Mucosa of stomach (tissue), 1 donor: Measurements from ENCODE around the gene ETV7.

Experiments
- H3K27me3 ChIP-seq: one replicate; pipeline ENCODE4 v1.7.0; 2013; ENCODE audit warnings: mild to moderate bottlenecking, low read length; ENCODE audit not compliant: control insufficient read depth, insufficient read depth
- H3K36me3 ChIP-seq: one replicate; pipeline ENCODE4 v1.7.0; 2013; ENCODE audit warnings: low read length; ENCODE audit not compliant: control insufficient read depth, insufficient read depth
- H3K4me1 ChIP-seq: one replicate; pipeline ENCODE4 v1.7.0; 2013; ENCODE audit warnings: mild to moderate bottlenecking, low read length; ENCODE audit not compliant: control insufficient read depth, insufficient read depth
- H3K4me3 ChIP-seq: one replicate; pipeline ENCODE4 v1.7.0; 2013; ENCODE audit warnings: low read length
- H3K9ac ChIP-seq: one replicate; pipeline ENCODE4 v1.7.0; 2013; ENCODE audit warnings: mild to moderate bottlenecking, low read length, moderate library complexity
- H3K9me3 ChIP-seq: one replicate; pipeline ENCODE4 v1.7.0; 2013; ENCODE audit warnings: mild to moderate bottlenecking, low read length, moderate library complexity; ENCODE audit not compliant: control insufficient read depth
- donor health status: Pancreatic carcinoma.

The ETV7 gene

GRCh38 chr6:36387440-36388303 lies at the start of gene ETV7:
TSS of gene ETV7 (minus strand) at chr6:36387669. CDS start at chr6:36387541, 128 bp downstream.
- Histone ChIP-seq H3K4me3 (peak within 1 kb of the TSS; percentile 94), H3K36me3 (no peaks in the 10 kb centered on the region), H3K27me3 (no peaks in the 10 kb centered on the region), H3K4me1 (peaks cover 7% of the 10 kb centered on the region), H3K9ac (peak within 1 kb of the TSS; percentile 58), H3K9me3 (no peaks in the 10 kb centered on the region)

DNA sequence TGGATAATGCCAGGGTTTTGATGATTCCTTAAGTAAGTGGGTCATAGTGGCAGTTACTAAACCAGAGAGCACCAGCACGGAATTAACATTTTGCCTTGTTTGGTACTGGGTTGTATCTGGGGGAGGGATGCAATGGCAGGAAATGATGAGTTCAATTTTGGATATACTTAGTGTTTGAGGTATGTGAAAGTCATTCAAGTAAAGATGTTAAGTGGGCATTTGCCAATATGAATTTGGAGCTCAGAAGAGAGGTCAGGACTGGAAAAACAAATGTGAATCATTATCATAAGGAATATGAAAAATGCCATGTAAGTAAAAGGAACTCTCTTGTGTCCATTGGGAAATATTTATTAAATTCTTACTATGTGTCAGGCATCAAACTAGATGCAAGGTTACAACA lies 49.0 kb upstream of the ETV7 start:
- Histone ChIP-seq H3K36me3 (no peaks in the 10 kb centered on the region), H3K9ac (no peak overlapping the region), H3K4me3 (no peak overlapping the region), H3K4me1 (no peaks in the 10 kb centered on the region), H3K27me3 (no peaks in the 10 kb centered on the region), H3K9me3 (no peaks in the 10 kb centered on the region)

- H3K27me3 ChIP-seq, result no peaks in the 10 kb centered on the region
Measured at GRCh38 chr6:36432151-36432671, 44.7 kb upstream of the ETV7 start.

GRCh38 chr6:36431197-36431596 lies 43.7 kb upstream of the ETV7 start:
- Histone ChIP-seq H3K9ac (no peak overlapping the region), H3K9me3 (no peaks in the 10 kb centered on the region), H3K27me3 (no peaks in the 10 kb centered on the region), H3K4me3 (no peak overlapping the region), H3K36me3 (no peaks in the 10 kb centered on the region), H3K4me1 (no peaks in the 10 kb centered on the region)

More at GRCh38 chr6:36432151-36432671, 44.7 kb upstream of the ETV7 start:
- Histone ChIP-seq H3K9ac (no peak overlapping the region), H3K9me3 (no peaks in the 10 kb centered on the region), H3K36me3 (no peaks in the 10 kb centered on the region), H3K4me3 (no peak overlapping the region), H3K4me1 (no peaks in the 10 kb centered on the region)

GRCh38 chr6:36430351-36430750 lies 42.9 kb upstream of the ETV7 start:
- no peak overlapping the region for H3K9ac ChIP-seq
- H3K36me3 ChIP-seq, result no peaks in the 10 kb centered on the region
- H3K4me3 ChIP-seq, result no peak overlapping the region
- H3K9me3 ChIP-seq, result no peaks in the 10 kb centered on the region
- no peaks in the 10 kb centered on the region for H3K27me3 ChIP-seq
- no peaks in the 10 kb centered on the region for H3K4me1 ChIP-seq

DNA sequence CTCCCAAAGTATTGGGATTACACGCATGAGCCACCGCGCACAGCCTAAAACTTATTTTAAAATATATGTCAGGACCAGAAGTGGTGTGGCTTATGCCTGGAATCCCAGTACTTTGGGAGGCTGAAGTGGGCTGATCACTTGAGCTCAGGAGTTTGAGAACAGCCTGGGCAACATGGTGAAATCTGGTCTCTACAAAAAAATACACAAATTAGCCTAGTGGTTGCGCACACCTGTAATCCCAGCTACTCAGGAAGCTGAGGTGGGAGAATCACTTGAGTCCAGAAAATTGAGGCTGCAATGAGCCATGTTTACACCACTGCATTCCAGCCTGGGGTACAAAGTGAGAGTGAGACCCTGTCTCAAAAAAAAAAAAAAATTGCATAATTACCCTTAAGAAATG lies 41.4 kb upstream of the ETV7 start:
- no peaks in the 10 kb centered on the region for H3K36me3 ChIP-seq
- H3K9ac ChIP-seq, result no peak overlapping the region
- no peaks in the 10 kb centered on the region for H3K9me3 ChIP-seq
- no peak overlapping the region for H3K4me3 ChIP-seq
- no peaks in the 10 kb centered on the region for H3K27me3 ChIP-seq
- no peaks in the 10 kb centered on the region for H3K4me1 ChIP-seq

- Histone ChIP-seq H3K4me3 (no peak overlapping the region), H3K9me3 (no peaks in the 10 kb centered on the region), H3K4me1 (peaks cover 5% of the 10 kb centered on the region), H3K9ac (no peak overlapping the region), H3K27me3 (no peaks in the 10 kb centered on the region), H3K36me3 (no peaks in the 10 kb centered on the region)
Measured at GRCh38 chr6:36426622-36427021, 39.2 kb upstream of the ETV7 start.

GRCh38 chr6:36423101-36423824 lies 35.8 kb upstream of the ETV7 start:
- H3K4me1 ChIP-seq, result peaks cover 5% of the 10 kb centered on the region
- no peaks in the 10 kb centered on the region for H3K27me3 ChIP-seq
- H3K9ac ChIP-seq, result peak overlapping the region; percentile 89
- no peaks in the 10 kb centered on the region for H3K9me3 ChIP-seq
- peak overlapping the region; percentile 47 for H3K4me3 ChIP-seq
- no peaks in the 10 kb centered on the region for H3K36me3 ChIP-seq

GRCh38 chr6:36422714-36423100 lies 35.2 kb upstream of the ETV7 start:
- Histone ChIP-seq H3K4me1 (peaks cover 5% of the 10 kb centered on the region), H3K4me3 (no peak overlapping the region), H3K9ac (peak overlapping the region; percentile 89), H3K27me3 (no peaks in the 10 kb centered on the region), H3K36me3 (no peaks in the 10 kb centered on the region), H3K9me3 (no peaks in the 10 kb centered on the region)

- Histone ChIP-seq H3K27me3 (no peaks in the 10 kb centered on the region), H3K36me3 (no peaks in the 10 kb centered on the region), H3K4me3 (no peak overlapping the region), H3K9ac (no peak overlapping the region), H3K9me3 (no peaks in the 10 kb centered on the region), H3K4me1 (peaks cover 5% of the 10 kb centered on the region)
Measured at GRCh38 chr6:36419310-36419709, 31.8 kb upstream of the ETV7 start.

DNA sequence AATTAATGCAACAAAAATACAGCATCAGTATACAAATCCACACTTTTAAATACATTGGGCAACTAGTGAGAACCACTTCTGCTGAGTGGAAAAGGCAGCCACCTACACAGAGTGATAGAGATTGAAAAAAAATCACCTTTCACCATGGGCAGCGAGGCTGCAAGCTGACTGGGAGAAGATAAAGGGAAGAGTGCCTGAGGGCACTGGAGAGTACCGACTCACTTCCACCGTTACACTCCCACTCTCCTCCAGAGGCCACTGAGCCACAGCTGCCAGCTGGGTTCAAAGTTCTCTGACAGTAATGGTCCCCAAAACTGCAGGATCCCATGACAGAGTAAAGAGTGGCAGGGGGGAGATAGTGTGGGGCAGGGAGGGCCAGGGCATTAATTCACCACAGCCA lies 31.1 kb upstream of the ETV7 start:
- Histone ChIP-seq H3K27me3 (no peaks in the 10 kb centered on the region), H3K9ac (no peak overlapping the region), H3K36me3 (no peaks in the 10 kb centered on the region), H3K9me3 (no peaks in the 10 kb centered on the region), H3K4me3 (no peak overlapping the region), H3K4me1 (peaks cover 5% of the 10 kb centered on the region)

DNA sequence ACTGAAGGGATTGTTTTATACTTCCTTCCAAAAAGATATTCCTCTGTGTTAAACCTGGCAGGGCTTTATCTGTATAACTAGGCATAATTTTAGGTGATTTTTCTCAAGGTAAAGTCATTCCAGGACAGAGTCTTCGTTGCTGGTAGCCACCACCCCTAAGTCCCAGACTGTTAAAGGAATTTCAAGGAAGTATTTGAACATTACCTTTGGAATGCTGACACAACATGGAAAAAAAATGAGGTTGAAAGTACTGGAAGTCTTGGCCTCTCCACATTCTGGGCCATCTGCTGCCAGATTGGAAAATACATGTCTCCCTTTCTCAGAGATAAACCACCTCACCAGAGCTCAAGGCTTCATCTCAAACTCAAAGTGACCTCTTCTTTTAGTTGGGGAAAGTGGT lies 27.0 kb upstream of the ETV7 start:
- no peak overlapping the region for H3K9ac ChIP-seq

More for the DNA sequence above, 27.0 kb upstream of the ETV7 start:
- no peak overlapping the region for H3K4me3 ChIP-seq
- H3K36me3 ChIP-seq, result no peaks in the 10 kb centered on the region
- H3K27me3 ChIP-seq, result no peaks in the 10 kb centered on the region
- no peaks in the 10 kb centered on the region for H3K4me1 ChIP-seq
- no peaks in the 10 kb centered on the region for H3K9me3 ChIP-seq
